ENCODE results near the gene ACACB. TPM values are rescaled to one million over a fixed set of nuclear protein-coding genes. Genes with fewer than 3 reads are reported as not detected.

Gene ACACB
- total and polyA plus RNA-seq, 2 donors (not counting 3 experiments of a cell fraction or from before 2014, with no cell fraction given) = 1.3 to 5.7 TPM

GRCh38 chr12:109264943-109265650, 148.7 kb downstream of the ACACB start:
- Histone ChIP-seq H3K4me3 (replicated peaks in 1 of 3; ENCODE audit: insufficient read depth in 1 of 3, low read depth in 1 of 3, low read length in 3 of 3) (no peak overlapping the region), H3K9me1 (replicated peaks; ENCODE audit: control insufficient read depth, extremely low read depth, insufficient read depth, low read length) (no peaks in the 10 kb centered on the region), H3K4me2 (ENCODE audit: insufficient read depth, low read length) (no peak overlapping the region), H3K27me3 (ENCODE audit: control insufficient read depth in 2 of 2, insufficient read depth in 2 of 2, low read length in 2 of 2) (no peaks in the 10 kb centered on the region), H3K4me1 (ENCODE audit: control insufficient read depth, extremely low read depth, insufficient read depth, low read length) (no peaks in the 10 kb centered on the region), H3K9me3 (replicated peaks; ENCODE audit: control insufficient read depth, insufficient read depth, low read length) (no peaks in the 10 kb centered on the region), H3K9ac (replicated peaks; ENCODE audit: extremely low read depth, insufficient read depth, low read length) (no peak overlapping the region), H3K27ac (ENCODE audit: insufficient read depth, low read depth, low read length) (no peak overlapping the region), H4K20me1 (replicated peaks; ENCODE audit: control insufficient read depth, extremely low read depth, insufficient read depth, low read length) (no peaks in the 10 kb centered on the region), H3K79me2 (ENCODE audit: control insufficient read depth, insufficient read depth, low read length) (no peaks in the 10 kb centered on the region), H2AFZ (ENCODE audit: low read depth, low read length) (no peak overlapping the region), H3K36me3 (ENCODE audit: control insufficient read depth in 2 of 2, extremely low read depth in 1 of 2, insufficient read depth in 2 of 2, low read length in 2 of 2) (no peaks in the 10 kb centered on the region)
- FAIRE-seq (no peak), DNase-seq (ENCODE audit: low read depth, low spot score) (no peak)
- TF ChIP-seq FOS (IDR thresholded peaks at IDR 0.05; ENCODE audit: borderline replicate concordance, insufficient read depth, low read length) (no peak), POLR2AphosphoS5 (IDR thresholded peaks at IDR 0.05; ENCODE audit: insufficient read depth, low read depth, low read length) (no peak), CTCF (IDR thresholded peaks at IDR 0.05; ENCODE audit: extremely low read depth in 1 of 2, insufficient read depth in 1 of 2, low read depth in 1 of 2, low read length in 2 of 2) (no peak)
- intact Hi-C loops (cut with micrococcal nuclease) = loop anchor here (1.0 to 5.0 kb wide), 2 partner anchors 120 to 153 kb away; no protein-coding TSS in a partner anchor
- dilution Hi-C loops (cut with MboI; ENCODE audit: extremely low pct_ligation_motif_present, low sequenced_read_pairs) = no loop called here
- CTCF ChIA-PET = interaction anchor here (1.4 to 6.8 kb wide), 5 partner anchors 9 to 153 kb away, joined by 3 to 190 read pairs (median 4); no protein-coding TSS in a partner anchor
- no TSS peak for BruUV-seq (replicated peaks)
- POLR2A ChIA-PET = no interaction called here

Measured in endothelial cell of umbilical vein (primary cell).